ENCODE results near the gene ALKBH3. TPM values are rescaled to one million over a fixed set of nuclear protein-coding genes. Genes with fewer than 3 reads are reported as not detected.

The ALKBH3 gene
- total RNA-seq, 6 experiments from 2014 or later, result 24.0 to 35.9 (median 31.5) TPM

GRCh38 chr11:43947815-43948214 lies 67.2 kb downstream of the ALKBH3 start:
- peaks cover 18% of the 10 kb centered on the region for H3K4me1 Mint-ChIP-seq (ENCODE audit: low read depth)
- H3K36me3 Mint-ChIP-seq (ENCODE audit: low read depth), result no peaks in the 10 kb centered on the region
- peaks cover 42% of the 10 kb centered on the region for H3K27me3 Mint-ChIP-seq (ENCODE audit: insufficient read depth)
- no peak for DNase-seq
- no peak for TF ChIP-seq CTCF (IDR thresholded peaks at IDR 0.05)
- no peak overlapping the region for H3K4me3 Mint-ChIP-seq
- H3K9me3 Mint-ChIP-seq, result no peaks in the 10 kb centered on the region
- H3K27ac Mint-ChIP-seq, result no peak overlapping the region

- Mint-ChIP-seq H3K4me1 (ENCODE audit: low read depth) (peaks cover 15% of the 10 kb centered on the region), H3K4me3 (no peak overlapping the region), H3K9me3 (no peaks in the 10 kb centered on the region), H3K36me3 (ENCODE audit: low read depth) (no peaks in the 10 kb centered on the region), H3K27me3 (ENCODE audit: insufficient read depth) (peaks cover 41% of the 10 kb centered on the region), H3K27ac (no peak overlapping the region)
- TF ChIP-seq CTCF (IDR thresholded peaks at IDR 0.05), result no peak
- DNase-seq, result no peak
Observed at GRCh38 chr11:43948341-43949225, 68.0 kb downstream of the ALKBH3 start.

- peaks cover 3% of the 10 kb centered on the region for H3K4me1 Mint-ChIP-seq (ENCODE audit: low read depth)
- H3K9me3 Mint-ChIP-seq, result no peaks in the 10 kb centered on the region
- DNase-seq, result no peak
- H3K27ac Mint-ChIP-seq, result no peak overlapping the region
- no peak for TF ChIP-seq CTCF (IDR thresholded peaks at IDR 0.05)
- H3K27me3 Mint-ChIP-seq (ENCODE audit: insufficient read depth), result peaks cover 34% of the 10 kb centered on the region
- no peak overlapping the region for H3K4me3 Mint-ChIP-seq
- H3K36me3 Mint-ChIP-seq (ENCODE audit: low read depth), result no peaks in the 10 kb centered on the region
Observed at GRCh38 chr11:43950311-43950855, 69.8 kb downstream of the ALKBH3 start.

GRCh38 chr11:43951231-43951630 lies 70.6 kb downstream of the ALKBH3 start:
- TF ChIP-seq CTCF (IDR thresholded peaks at IDR 0.05), result no peak
- peaks cover 11% of the 10 kb centered on the region for H3K4me1 Mint-ChIP-seq (ENCODE audit: low read depth)
- H3K4me3 Mint-ChIP-seq, result no peak overlapping the region
- H3K36me3 Mint-ChIP-seq (ENCODE audit: low read depth), result no peaks in the 10 kb centered on the region
- no peaks in the 10 kb centered on the region for H3K9me3 Mint-ChIP-seq
- H3K27ac Mint-ChIP-seq, result no peak overlapping the region
- DNase-seq, result no peak
- peaks cover 33% of the 10 kb centered on the region for H3K27me3 Mint-ChIP-seq (ENCODE audit: insufficient read depth)

- Mint-ChIP-seq H3K9me3 (no peaks in the 10 kb centered on the region), H3K4me1 (ENCODE audit: low read depth) (peaks cover 11% of the 10 kb centered on the region), H3K27me3 (ENCODE audit: insufficient read depth) (peaks cover 34% of the 10 kb centered on the region), H3K27ac (no peak overlapping the region), H3K36me3 (ENCODE audit: low read depth) (no peaks in the 10 kb centered on the region), H3K4me3 (no peak overlapping the region)
- DNase-seq, result no peak
- no peak for TF ChIP-seq CTCF (IDR thresholded peaks at IDR 0.05)
Observed at GRCh38 chr11:43952020-43952400, 71.4 kb downstream of the ALKBH3 start.

Data from HFFc6 (cell line).